Astrocyte (in vitro differentiated cells and primary cell): ENCODE results near the gene PIP4K2B. TPM values are rescaled to one million over a fixed set of nuclear protein-coding genes. Genes with fewer than 3 reads are reported as not detected.
A peak's percentile ranks its signal among the peaks of the same experiment; 100 is the strongest.

Experiments
- DNase-seq: peaks from one replicate; pipeline ENCODE4 v3.0.0-alpha.2; 2010; ENCODE audit warnings: low read depth
- FAIRE-seq: peaks from 2 replicates; lab custom pipeline; 2011; peaks lifted over from hg19 to GRCh38; lab: Jason Lieb, UNC
- H2AFZ ChIP-seq: 2 replicates; pipeline ENCODE4 v1.6.0; 2012; ENCODE audit warnings: low read depth, low read length, inconsistent platforms
- H3K27ac ChIP-seq: 2 replicates; pipeline ENCODE4 v1.5.1; 2011; ENCODE audit warnings: low read depth, low read length, inconsistent platforms
- H3K27me3 ChIP-seq: 2 replicates; pipeline ENCODE4 v1.6.0; 2011; ENCODE audit warnings: low read length, inconsistent platforms; ENCODE audit not compliant: insufficient read depth
- H3K36me3 ChIP-seq: 2 replicates; pipeline ENCODE4 v1.5.1; 2011; ENCODE audit warnings: low read length, inconsistent platforms; ENCODE audit not compliant: insufficient read depth
- H3K4me1 ChIP-seq: 2 replicates; pipeline ENCODE4 v1.5.1; 2011; ENCODE audit warnings: low read length, inconsistent platforms; ENCODE audit not compliant: insufficient read depth
- H3K4me2 ChIP-seq: 2 replicates; pipeline ENCODE4 v1.6.0; 2012; ENCODE audit warnings: low read length, inconsistent platforms
- H3K4me3 ChIP-seq: 2 replicates; pipeline ENCODE4 v1.5.1; 2011; ENCODE audit warnings: low read depth, mild to moderate bottlenecking, low read length, inconsistent platforms; ENCODE audit not compliant: insufficient read depth
- H3K79me2 ChIP-seq: 2 replicates; pipeline ENCODE4 v1.6.0; 2012; ENCODE audit warnings: mild to moderate bottlenecking, low read length, inconsistent platforms; ENCODE audit not compliant: insufficient read depth
- H3K9ac ChIP-seq: 2 replicates; pipeline ENCODE4 v1.6.0; 2012; ENCODE audit warnings: mild to moderate bottlenecking, low read length, inconsistent platforms
- H3K9me3 ChIP-seq: 2 replicates; pipeline ENCODE4 v1.5.1; 2012; ENCODE audit warnings: low read depth, mild to moderate bottlenecking, low read length, inconsistent platforms; ENCODE audit not compliant: insufficient read depth
- H4K20me1 ChIP-seq: 2 replicates; pipeline ENCODE4 v1.6.0; 2012; ENCODE audit warnings: low read length, inconsistent platforms; ENCODE audit not compliant: insufficient read depth
- H3K27ac Mint-ChIP-seq: one replicate; pipeline ENCODE4 v1.8.0; 2021; ENCODE audit warnings: mild to moderate bottlenecking, mixed read lengths; ENCODE audit not compliant: unreplicated experiment
- H3K27me3 Mint-ChIP-seq: one replicate; pipeline ENCODE4 v1.8.0; 2021; ENCODE audit warnings: low read depth, mixed read lengths; ENCODE audit not compliant: unreplicated experiment
- H3K36me3 Mint-ChIP-seq: one replicate; pipeline ENCODE4 v1.8.0; 2021; ENCODE audit warnings: low read depth, mixed read lengths; ENCODE audit not compliant: unreplicated experiment
- H3K4me1 Mint-ChIP-seq: one replicate; pipeline ENCODE4 v1.8.0; 2021; ENCODE audit warnings: low read depth, mixed read lengths; ENCODE audit not compliant: unreplicated experiment
- H3K4me3 Mint-ChIP-seq: one replicate; pipeline ENCODE4 v1.8.0; 2021; ENCODE audit warnings: mild to moderate bottlenecking, moderate library complexity, mixed read lengths; ENCODE audit not compliant: unreplicated experiment
- H3K9me3 Mint-ChIP-seq: one replicate; pipeline ENCODE4 v1.8.0; 2021; ENCODE audit warnings: mild to moderate bottlenecking, mixed read lengths; ENCODE audit not compliant: unreplicated experiment
- EZH2 ChIP-seq: IDR thresholded peaks from 2 replicates; pipeline ENCODE4 v1.6.1; 2012; ENCODE audit warnings: mild to moderate bottlenecking, low read length, inconsistent platforms; ENCODE audit not compliant: insufficient read depth
- total RNA-seq: library from RNA; stranded (reverse); gene quantifications from 2 replicates; pipeline ENCODE4 v1.2.1, GENCODE V29; 2021
- TF ChIP-seq, protein P1 (sequence below): IDR thresholded peaks from 2 replicates; pipeline ENCODE4 v1.5.1; 2011; ENCODE audit warnings: low read depth, mild to moderate bottlenecking, inconsistent platforms, low read length, moderate library complexity; ENCODE audit not compliant: insufficient read depth

Gene PIP4K2B
- total RNA-seq, 1 donor from 2014 or later, result 58.2 TPM

DNA sequence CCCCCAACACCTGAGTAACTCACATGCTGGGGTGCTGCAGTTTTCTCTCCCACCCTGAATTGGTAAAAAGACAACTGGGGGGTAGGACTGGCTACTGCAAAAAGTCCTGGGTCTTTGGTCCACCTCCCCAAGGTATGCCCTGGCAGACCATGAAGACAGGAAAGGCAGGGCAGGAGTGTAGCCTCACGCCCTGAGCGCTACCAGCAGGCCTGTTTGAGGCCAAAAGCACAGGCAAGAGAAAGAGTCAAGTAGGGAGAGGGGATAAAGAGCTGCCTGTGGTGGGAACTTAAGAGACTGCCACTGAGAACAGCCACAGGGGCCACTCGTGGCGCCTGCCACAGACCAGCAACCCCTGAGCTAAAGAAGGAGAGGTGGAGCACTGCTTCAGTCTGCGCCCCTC lies 33.0 kb downstream of the PIP4K2B start:
- H3K9me3 Mint-ChIP-seq, result no peaks in the 10 kb centered on the region
- Histone ChIP-seq H3K27me3 (no peaks in the 10 kb centered on the region), H4K20me1 (peaks cover 48% of the 10 kb centered on the region), H2AFZ (no peak overlapping the region), H3K4me3 (no peak overlapping the region), H3K36me3 (peaks cover 59% of the 10 kb centered on the region), H3K9ac (no peak overlapping the region), H3K4me1 (no peaks in the 10 kb centered on the region), H3K27ac (no peak overlapping the region), H3K9me3 (no peaks in the 10 kb centered on the region), H3K79me2 (peaks cover 3% of the 10 kb centered on the region), H3K4me2 (no peak overlapping the region)
- TF ChIP-seq, protein P1, sequence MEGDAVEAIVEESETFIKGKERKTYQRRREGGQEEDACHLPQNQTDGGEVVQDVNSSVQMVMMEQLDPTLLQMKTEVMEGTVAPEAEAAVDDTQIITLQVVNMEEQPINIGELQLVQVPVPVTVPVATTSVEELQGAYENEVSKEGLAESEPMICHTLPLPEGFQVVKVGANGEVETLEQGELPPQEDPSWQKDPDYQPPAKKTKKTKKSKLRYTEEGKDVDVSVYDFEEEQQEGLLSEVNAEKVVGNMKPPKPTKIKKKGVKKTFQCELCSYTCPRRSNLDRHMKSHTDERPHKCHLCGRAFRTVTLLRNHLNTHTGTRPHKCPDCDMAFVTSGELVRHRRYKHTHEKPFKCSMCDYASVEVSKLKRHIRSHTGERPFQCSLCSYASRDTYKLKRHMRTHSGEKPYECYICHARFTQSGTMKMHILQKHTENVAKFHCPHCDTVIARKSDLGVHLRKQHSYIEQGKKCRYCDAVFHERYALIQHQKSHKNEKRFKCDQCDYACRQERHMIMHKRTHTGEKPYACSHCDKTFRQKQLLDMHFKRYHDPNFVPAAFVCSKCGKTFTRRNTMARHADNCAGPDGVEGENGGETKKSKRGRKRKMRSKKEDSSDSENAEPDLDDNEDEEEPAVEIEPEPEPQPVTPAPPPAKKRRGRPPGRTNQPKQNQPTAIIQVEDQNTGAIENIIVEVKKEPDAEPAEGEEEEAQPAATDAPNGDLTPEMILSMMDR, result no peak
- no peak for TF ChIP-seq EZH2
- H3K27ac Mint-ChIP-seq, result no peak overlapping the region
- peaks cover 39% of the 10 kb centered on the region for H3K36me3 Mint-ChIP-seq
- FAIRE-seq (no peak), DNase-seq (no peak)
- H3K4me3 Mint-ChIP-seq, result no peak overlapping the region
- no peaks in the 10 kb centered on the region for H3K27me3 Mint-ChIP-seq
- H3K4me1 Mint-ChIP-seq, result peaks cover 5% of the 10 kb centered on the region

DNA sequence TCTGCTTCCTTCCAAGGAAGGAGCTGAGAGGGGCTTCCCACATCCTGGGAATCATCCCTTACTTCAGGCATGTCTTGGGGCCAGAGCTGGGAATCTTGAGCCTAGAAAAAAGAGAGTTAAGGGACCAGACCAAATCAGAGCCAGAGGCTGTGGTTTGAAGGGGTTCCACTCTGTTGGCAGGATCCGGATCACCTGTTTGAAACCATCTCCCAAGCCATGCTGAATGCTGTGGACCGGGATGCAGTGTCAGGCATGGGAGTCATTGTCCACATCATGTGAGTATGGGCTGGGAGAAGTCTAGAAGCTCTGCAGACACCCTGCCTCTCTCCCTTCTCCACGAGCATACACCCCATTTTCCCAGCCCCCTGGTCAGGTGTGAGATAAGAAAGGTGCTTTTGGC lies 37.1 kb downstream of the PIP4K2B start:
- DNase-seq, result no peak
- H3K36me3 Mint-ChIP-seq, result peaks cover 32% of the 10 kb centered on the region
- peaks cover 57% of the 10 kb centered on the region for H3K36me3 ChIP-seq

DNA sequence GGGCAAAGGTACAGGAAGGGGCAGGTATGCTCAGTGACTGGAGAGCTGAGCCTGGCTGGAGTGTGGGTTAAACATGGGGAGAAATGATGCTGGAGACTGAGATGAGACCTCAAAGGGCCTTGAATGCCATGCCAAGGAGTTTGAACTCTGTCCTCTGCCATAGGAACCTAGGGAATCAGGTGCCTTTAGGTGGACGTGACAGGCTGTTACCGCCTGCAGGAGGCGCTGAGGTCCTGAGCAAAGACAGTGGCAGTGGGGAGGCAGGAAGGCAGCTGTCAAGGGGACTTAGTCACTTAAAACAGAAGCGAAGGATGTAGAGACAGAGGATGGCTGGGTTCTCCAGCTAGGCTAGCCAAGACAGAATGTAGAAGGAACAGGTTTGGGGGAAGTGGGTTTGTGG lies 37.7 kb downstream of the PIP4K2B start:
- no peak for FAIRE-seq
- Histone ChIP-seq H3K4me1 (no peaks in the 10 kb centered on the region), H3K27ac (no peak overlapping the region), H3K9me3 (no peaks in the 10 kb centered on the region), H3K4me3 (no peak overlapping the region), H2AFZ (no peak overlapping the region), H3K36me3 (peaks cover 56% of the 10 kb centered on the region), H3K27me3 (no peaks in the 10 kb centered on the region), H3K79me2 (peaks cover 3% of the 10 kb centered on the region), H3K4me2 (no peak overlapping the region), H3K9ac (no peak overlapping the region), H4K20me1 (peaks cover 47% of the 10 kb centered on the region)
- no peaks in the 10 kb centered on the region for H3K27me3 Mint-ChIP-seq
- H3K36me3 Mint-ChIP-seq, result peaks cover 32% of the 10 kb centered on the region
- DNase-seq, result no peak
- TF ChIP-seq, protein P1, result peak; percentile 13
- no peak for TF ChIP-seq EZH2
- no peaks in the 10 kb centered on the region for H3K9me3 Mint-ChIP-seq
- no peaks in the 10 kb centered on the region for H3K4me1 Mint-ChIP-seq
- peak overlapping the region; percentile 51 for H3K4me3 Mint-ChIP-seq
- no peak overlapping the region for H3K27ac Mint-ChIP-seq

More for the DNA sequence above, 37.1 kb downstream of the PIP4K2B start:
- peaks cover 47% of the 10 kb centered on the region for H4K20me1 ChIP-seq
- no peak overlapping the region for H2AFZ ChIP-seq
- H3K9me3 ChIP-seq, result no peaks in the 10 kb centered on the region
- no peak overlapping the region for H3K9ac ChIP-seq
- H3K27me3 Mint-ChIP-seq, result no peaks in the 10 kb centered on the region
- H3K4me3 Mint-ChIP-seq, result no peak overlapping the region
- no peak overlapping the region for H3K27ac ChIP-seq
- TF ChIP-seq, protein P1, result no peak
- no peak for TF ChIP-seq EZH2
- no peaks in the 10 kb centered on the region for H3K27me3 ChIP-seq
- H3K9me3 Mint-ChIP-seq, result no peaks in the 10 kb centered on the region
- H3K4me1 ChIP-seq, result no peaks in the 10 kb centered on the region
- no peaks in the 10 kb centered on the region for H3K4me1 Mint-ChIP-seq
- FAIRE-seq, result no peak
- no peak overlapping the region for H3K4me2 ChIP-seq
- no peak overlapping the region for H3K27ac Mint-ChIP-seq
- H3K79me2 ChIP-seq, result peaks cover 3% of the 10 kb centered on the region
- no peak overlapping the region for H3K4me3 ChIP-seq
